ENCODE data around the gene ARVCF. TPM values are rescaled to one million over a fixed set of nuclear protein-coding genes. Genes with fewer than 3 reads are reported as not detected.

The ARVCF gene
- total RNA-seq, 3 donors from 2014 or later (not counting 1 experiment from before 2014, with no cell fraction given) = 37.8 to 62.0 (median 38.7) TPM

DNA sequence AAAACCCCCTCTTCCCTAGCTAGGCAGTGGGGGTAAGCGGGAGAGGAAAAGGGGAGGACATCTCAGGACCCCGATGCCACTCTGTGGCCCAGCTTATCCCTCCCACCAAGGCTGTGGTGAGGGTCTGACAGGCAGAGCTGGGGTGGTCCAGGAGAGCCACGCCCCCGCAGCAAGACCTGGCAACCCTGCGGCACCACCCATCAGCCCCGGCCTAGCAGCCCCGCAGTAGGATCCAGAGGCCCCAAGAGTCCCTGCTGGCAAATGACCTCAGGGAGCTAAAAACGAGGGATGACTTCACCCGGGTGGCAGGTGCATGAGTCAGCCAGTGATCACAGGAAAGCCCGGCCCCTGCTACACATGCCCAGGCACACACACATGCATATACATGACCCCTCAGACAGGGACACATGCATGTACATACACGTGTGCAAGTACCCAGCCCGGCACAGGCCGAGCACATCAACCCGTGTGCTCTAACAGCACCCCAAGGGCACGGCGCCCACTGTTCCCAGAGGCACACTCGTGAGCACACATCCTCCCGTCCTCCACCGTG is 32.3 kb downstream of the ARVCF start:
- H3K4me1 ChIP-seq (ENCODE audit: control insufficient read depth, insufficient read depth, low read length) = peaks cover 27% of the 10 kb centered on the region
- Mint-ChIP-seq H3K4me1 (peaks cover 0 to 16% of the 10 kb centered on the region in 2 donors), H3K27me3 (ENCODE audit: low read depth in 2 of 2) (no peaks in the 10 kb centered on the region), H3K27ac (no peak overlapping the region), H3K9me3 (no peaks in the 10 kb centered on the region), H3K4me3 (peak overlapping the region; percentile 52), H3K36me3 (no peaks in the 10 kb centered on the region)
- 91% methylated on average over 17 of the region's 19 CpGs for WGBS (ENCODE audit: insufficient coverage)
- TF ChIP-seq, protein P1, sequence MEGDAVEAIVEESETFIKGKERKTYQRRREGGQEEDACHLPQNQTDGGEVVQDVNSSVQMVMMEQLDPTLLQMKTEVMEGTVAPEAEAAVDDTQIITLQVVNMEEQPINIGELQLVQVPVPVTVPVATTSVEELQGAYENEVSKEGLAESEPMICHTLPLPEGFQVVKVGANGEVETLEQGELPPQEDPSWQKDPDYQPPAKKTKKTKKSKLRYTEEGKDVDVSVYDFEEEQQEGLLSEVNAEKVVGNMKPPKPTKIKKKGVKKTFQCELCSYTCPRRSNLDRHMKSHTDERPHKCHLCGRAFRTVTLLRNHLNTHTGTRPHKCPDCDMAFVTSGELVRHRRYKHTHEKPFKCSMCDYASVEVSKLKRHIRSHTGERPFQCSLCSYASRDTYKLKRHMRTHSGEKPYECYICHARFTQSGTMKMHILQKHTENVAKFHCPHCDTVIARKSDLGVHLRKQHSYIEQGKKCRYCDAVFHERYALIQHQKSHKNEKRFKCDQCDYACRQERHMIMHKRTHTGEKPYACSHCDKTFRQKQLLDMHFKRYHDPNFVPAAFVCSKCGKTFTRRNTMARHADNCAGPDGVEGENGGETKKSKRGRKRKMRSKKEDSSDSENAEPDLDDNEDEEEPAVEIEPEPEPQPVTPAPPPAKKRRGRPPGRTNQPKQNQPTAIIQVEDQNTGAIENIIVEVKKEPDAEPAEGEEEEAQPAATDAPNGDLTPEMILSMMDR (IDR thresholded peaks at IDR 0.05) = no peak
- no peaks in the 10 kb centered on the region for H3K27me3 ChIP-seq (ENCODE audit: control insufficient read depth, insufficient read depth, low read length)
- no peak overlapping the region for H3K27ac ChIP-seq (ENCODE audit: low read length)
- H3K36me3 ChIP-seq (ENCODE audit: control insufficient read depth, insufficient read depth, low read length) = no peaks in the 10 kb centered on the region
- H3K9me3 ChIP-seq (ENCODE audit: control insufficient read depth, insufficient read depth, low read length) = no peaks in the 10 kb centered on the region
- ATAC-seq = no peak
- H3K4me3 ChIP-seq (ENCODE audit: low read length) = no peak overlapping the region
- intact Hi-C loops (cut with micrococcal nuclease) = no loop called here
- DNase-seq = no peak

DNA sequence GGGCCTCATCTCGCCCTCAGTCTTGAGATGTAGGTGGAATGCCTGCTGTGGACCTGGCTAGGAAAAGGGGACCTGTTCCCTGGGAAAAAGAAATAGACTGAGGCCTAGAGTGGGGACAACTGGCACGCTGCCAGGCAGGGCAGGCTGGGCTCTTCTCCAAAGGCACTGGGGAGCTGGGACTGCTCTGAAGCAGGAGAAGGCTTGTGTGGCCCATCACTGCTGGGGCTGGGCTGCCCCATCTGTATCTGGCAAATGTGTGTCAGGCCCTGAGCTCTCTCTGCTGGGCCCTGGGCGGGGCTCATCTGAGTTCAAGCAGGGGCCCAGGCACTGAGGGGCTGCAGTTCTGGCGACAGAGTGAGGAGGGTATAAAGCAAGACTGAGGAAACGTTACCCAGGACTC is 32.9 kb downstream of the ARVCF start:
- Histone ChIP-seq H3K36me3 (ENCODE audit: control insufficient read depth, insufficient read depth, low read length) (no peaks in the 10 kb centered on the region), H3K27me3 (ENCODE audit: control insufficient read depth, insufficient read depth, low read length) (no peaks in the 10 kb centered on the region), H3K4me3 (ENCODE audit: low read length) (no peak overlapping the region), H3K27ac (ENCODE audit: low read length) (no peak overlapping the region), H3K4me1 (ENCODE audit: control insufficient read depth, insufficient read depth, low read length) (peaks cover 27% of the 10 kb centered on the region), H3K9me3 (ENCODE audit: control insufficient read depth, insufficient read depth, low read length) (no peaks in the 10 kb centered on the region)
- no peak for ATAC-seq
- TF ChIP-seq, protein P1 (IDR thresholded peaks at IDR 0.05) = no peak
- H3K9me3 Mint-ChIP-seq = no peaks in the 10 kb centered on the region
- H3K4me1 Mint-ChIP-seq = peaks cover 0 to 16% of the 10 kb centered on the region in 2 donors
- H3K36me3 Mint-ChIP-seq = no peaks in the 10 kb centered on the region
- H3K27me3 Mint-ChIP-seq (ENCODE audit: low read depth in 2 of 2) = no peaks in the 10 kb centered on the region
- peak overlapping the region; percentile 28 for H3K4me3 Mint-ChIP-seq
- no peak for DNase-seq
- no peak overlapping the region for H3K27ac Mint-ChIP-seq
- WGBS (ENCODE audit: insufficient coverage) = 85% methylated on average over 4 of the region's 5 CpGs
- intact Hi-C loops (cut with micrococcal nuclease) = no loop called here

DNA sequence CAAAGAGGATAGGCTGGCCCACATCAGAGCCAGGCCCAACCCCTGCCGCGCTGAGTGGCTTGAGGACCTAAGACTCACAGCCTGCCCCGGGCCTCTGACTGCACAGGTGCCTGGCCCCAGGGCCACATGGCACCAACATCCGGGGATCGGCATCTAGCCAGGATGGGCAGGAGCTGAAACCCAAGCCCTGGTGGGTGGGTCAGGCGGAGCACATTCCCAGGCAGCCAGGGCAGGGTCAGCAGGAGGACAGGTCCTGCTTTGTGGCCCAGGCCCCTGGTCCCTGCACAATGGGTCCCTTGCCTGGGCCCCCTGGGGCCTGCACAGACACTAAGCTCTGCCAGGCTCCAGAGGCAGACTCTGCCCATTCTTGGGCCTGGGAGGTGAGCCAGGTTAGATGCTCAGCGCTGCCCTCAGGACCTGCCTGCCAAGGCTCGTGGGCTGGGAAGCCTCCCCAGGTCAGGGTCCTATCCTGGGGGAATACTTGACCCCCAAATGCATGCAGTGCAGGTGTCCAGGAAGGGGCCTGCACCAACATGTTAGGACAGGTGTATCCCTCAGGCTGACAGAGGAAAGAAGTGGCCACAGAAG is 33.5 kb downstream of the ARVCF start:
- ATAC-seq (no peak), DNase-seq (no peak)
- Mint-ChIP-seq H3K27ac (no peak overlapping the region), H3K27me3 (ENCODE audit: low read depth in 2 of 2) (no peaks in the 10 kb centered on the region), H3K4me1 (peaks cover 0 to 16% of the 10 kb centered on the region in 2 donors), H3K4me3 (peak overlapping the region; percentile 28), H3K36me3 (no peaks in the 10 kb centered on the region), H3K9me3 (no peaks in the 10 kb centered on the region)
- 87% methylated on average over 8 of the region's 8 CpGs for WGBS (ENCODE audit: insufficient coverage)
- intact Hi-C loops (cut with micrococcal nuclease) = no loop called here
- no peak overlapping the region for H3K4me3 ChIP-seq (ENCODE audit: low read length)
- no peak overlapping the region for H3K27ac ChIP-seq (ENCODE audit: low read length)
- peaks cover 27% of the 10 kb centered on the region for H3K4me1 ChIP-seq (ENCODE audit: control insufficient read depth, insufficient read depth, low read length)
- no peaks in the 10 kb centered on the region for H3K9me3 ChIP-seq (ENCODE audit: control insufficient read depth, insufficient read depth, low read length)
- H3K27me3 ChIP-seq (ENCODE audit: control insufficient read depth, insufficient read depth, low read length) = no peaks in the 10 kb centered on the region
- H3K36me3 ChIP-seq (ENCODE audit: control insufficient read depth, insufficient read depth, low read length) = peaks cover 3% of the 10 kb centered on the region
- TF ChIP-seq, protein P1 (IDR thresholded peaks at IDR 0.05) = no peak

All from natural killer cell (primary cell).